Measurements from ENCODE around the gene YIPF7.

The YIPF7 gene

GRCh38 chr4:44616621-44617020 lies 34.8 kb downstream of the YIPF7 start:
- no peak for DNase-seq (ENCODE audit: low spot score)

GRCh38 chr4:44583393-44583792 lies 68.0 kb downstream of the YIPF7 start:
- DNase-seq (ENCODE audit: low spot score) = peak; percentile 6

GRCh38 chr4:44580231-44580630 lies 71.2 kb downstream of the YIPF7 start:
- DNase-seq (ENCODE audit: low spot score) = no peak

- no peak for DNase-seq (ENCODE audit: low spot score)
These were observed 72.5 kb downstream of the YIPF7 start for GRCh38 chr4:44578954-44579353.

Measured in hematopoietic multipotent progenitor cell treated with erythropoietin and hydrocortisone succinate and interleukin-3 and kit ligand, for 15 days (in vitro differentiated cells).